Rectal smooth muscle tissue (tissue), 1 donor: Measurements from ENCODE around the gene ZC3H6.
A peak's percentile ranks its signal among the peaks of the same experiment; 100 is the strongest.
"Not testable (repeated sequence)": the region's sequence is repeated elsewhere in the genome, so short reads cannot be mapped to it uniquely, and the experiment has no call there.

Source experiments
- H3K27ac ChIP-seq: one replicate; pipeline ENCODE4 v1.7.0; 2013; ENCODE audit warnings: low read depth, low read length, inconsistent platforms
- H3K27me3 ChIP-seq: one replicate; pipeline ENCODE4 v1.7.0; 2013; ENCODE audit warnings: low read length; ENCODE audit not compliant: control insufficient read depth, insufficient read depth
- H3K36me3 ChIP-seq: one replicate; pipeline ENCODE4 v1.7.0; 2013; ENCODE audit warnings: low read length; ENCODE audit not compliant: control insufficient read depth, insufficient read depth
- H3K4me1 ChIP-seq: one replicate; pipeline ENCODE4 v1.7.0; 2013; ENCODE audit warnings: low read length; ENCODE audit not compliant: control insufficient read depth, insufficient read depth
- H3K4me3 ChIP-seq: one replicate; pipeline ENCODE4 v1.7.0; 2013; ENCODE audit warnings: low read length
- H3K9ac ChIP-seq: one replicate; pipeline ENCODE4 v1.7.0; 2013; ENCODE audit warnings: low read length

The ZC3H6 gene

GRCh38 chr2:112256654-112257053, 18.7 kb upstream of the ZC3H6 start:
- Histone ChIP-seq H3K4me1 (no peaks in the 10 kb centered on the region), H3K27me3 (no peaks in the 10 kb centered on the region), H3K9ac (no peak overlapping the region), H3K4me3 (no peak overlapping the region), H3K36me3 (no peaks in the 10 kb centered on the region), H3K27ac (no peak overlapping the region)

GRCh38 chr2:112257575-112257974, 17.8 kb upstream of the ZC3H6 start:
- H3K27ac ChIP-seq = no peak overlapping the region

GRCh38 chr2:112259509-112260294, 15.7 kb upstream of the ZC3H6 start:
- no peaks in the 10 kb centered on the region for H3K27me3 ChIP-seq
- H3K9ac ChIP-seq = no peak overlapping the region
- H3K4me3 ChIP-seq = peak overlapping the region; percentile 34
- no peaks in the 10 kb centered on the region for H3K4me1 ChIP-seq
- H3K36me3 ChIP-seq = no peaks in the 10 kb centered on the region
- no peak overlapping the region for H3K27ac ChIP-seq

More at GRCh38 chr2:112257575-112257974, 17.8 kb upstream of the ZC3H6 start:
- no peaks in the 10 kb centered on the region for H3K4me1 ChIP-seq
- no peaks in the 10 kb centered on the region for H3K27me3 ChIP-seq
- no peak overlapping the region for H3K4me3 ChIP-seq
- no peak overlapping the region for H3K9ac ChIP-seq
- no peaks in the 10 kb centered on the region for H3K36me3 ChIP-seq

GRCh38 chr2:112260295-112260625, 15.1 kb upstream of the ZC3H6 start:
- H3K4me3 ChIP-seq = no peak overlapping the region
- no peak overlapping the region for H3K9ac ChIP-seq
- no peaks in the 10 kb centered on the region for H3K36me3 ChIP-seq
- H3K27me3 ChIP-seq = no peaks in the 10 kb centered on the region
- H3K4me1 ChIP-seq = no peaks in the 10 kb centered on the region
- H3K27ac ChIP-seq = no peak overlapping the region

GRCh38 chr2:112262876-112263275, 12.5 kb upstream of the ZC3H6 start:
- no peaks in the 10 kb centered on the region for H3K4me1 ChIP-seq
- H3K27me3 ChIP-seq = no peaks in the 10 kb centered on the region
- no peaks in the 10 kb centered on the region for H3K36me3 ChIP-seq
- H3K27ac ChIP-seq = no peak overlapping the region
- H3K9ac ChIP-seq = no peak overlapping the region
- no peak overlapping the region for H3K4me3 ChIP-seq

- Histone ChIP-seq H3K36me3 (no peaks in the 10 kb centered on the region), H3K27me3 (no peaks in the 10 kb centered on the region), H3K4me3 (no peak overlapping the region), H3K27ac (no peak overlapping the region), H3K9ac (no peak overlapping the region), H3K4me1 (no peaks in the 10 kb centered on the region)
These were observed 6.8 kb upstream of the ZC3H6 start for GRCh38 chr2:112268547-112268946.

- H3K36me3 ChIP-seq = no peaks in the 10 kb centered on the region
- no peak overlapping the region for H3K9ac ChIP-seq
- H3K27me3 ChIP-seq = no peaks in the 10 kb centered on the region
- no peak overlapping the region for H3K27ac ChIP-seq
- H3K4me1 ChIP-seq = no peaks in the 10 kb centered on the region
- no peak overlapping the region for H3K4me3 ChIP-seq
These were observed 2.7 kb upstream of the ZC3H6 start for GRCh38 chr2:112272669-112273068.

- Histone ChIP-seq H3K4me3 (no peak overlapping the region), H3K36me3 (no peaks in the 10 kb centered on the region), H3K27ac (no peak overlapping the region), H3K9ac (no peak overlapping the region), H3K4me1 (no peaks in the 10 kb centered on the region), H3K27me3 (no peaks in the 10 kb centered on the region)
These were observed 2.0 kb upstream of the ZC3H6 start for GRCh38 chr2:112273349-112273748.

- H3K9ac ChIP-seq = peak overlapping the region; percentile 94
- no peaks in the 10 kb centered on the region for H3K36me3 ChIP-seq
- peak overlapping the region; percentile 93 for H3K4me3 ChIP-seq
- H3K27ac ChIP-seq = peak overlapping the region; percentile 100
- H3K4me1 ChIP-seq = no peaks in the 10 kb centered on the region
- H3K27me3 ChIP-seq = no peaks in the 10 kb centered on the region
These were observed 733 bp downstream of the ZC3H6 start for GRCh38 chr2:112275887-112276773.

- no peak overlapping the region for H3K4me3 ChIP-seq
- no peaks in the 10 kb centered on the region for H3K36me3 ChIP-seq
- H3K27ac ChIP-seq = no peak overlapping the region
- H3K4me1 ChIP-seq = no peaks in the 10 kb centered on the region
- no peak overlapping the region for H3K9ac ChIP-seq
- H3K27me3 ChIP-seq = no peaks in the 10 kb centered on the region
These were observed 1.6 kb downstream of the ZC3H6 start for GRCh38 chr2:112276954-112277353.

- Histone ChIP-seq H3K27ac (no peak overlapping the region), H3K9ac (no peak overlapping the region), H3K4me3 (no peak overlapping the region), H3K4me1 (no peaks in the 10 kb centered on the region), H3K27me3 (no peaks in the 10 kb centered on the region), H3K36me3 (no peaks in the 10 kb centered on the region)
These were observed 2.3 kb downstream of the ZC3H6 start for GRCh38 chr2:112277596-112278220.

GRCh38 chr2:112282066-112282465, 6.7 kb downstream of the ZC3H6 start:
- not testable (repeated sequence) for H3K4me1 ChIP-seq, H3K4me3 ChIP-seq, H3K9ac ChIP-seq, H3K36me3 ChIP-seq, H3K27ac ChIP-seq, H3K27me3 ChIP-seq
